ENCODE data around the gene TTC38. TPM values are rescaled to one million over a fixed set of nuclear protein-coding genes. Genes with fewer than 3 reads are reported as not detected.

The TTC38 gene
- total and polyA plus RNA-seq, 8 donors: 26.8 to 36.0 (median 33.5) TPM

- intact Hi-C loops (cut with DNase I): no loop called here
- TF ChIP-seq, protein P1, sequence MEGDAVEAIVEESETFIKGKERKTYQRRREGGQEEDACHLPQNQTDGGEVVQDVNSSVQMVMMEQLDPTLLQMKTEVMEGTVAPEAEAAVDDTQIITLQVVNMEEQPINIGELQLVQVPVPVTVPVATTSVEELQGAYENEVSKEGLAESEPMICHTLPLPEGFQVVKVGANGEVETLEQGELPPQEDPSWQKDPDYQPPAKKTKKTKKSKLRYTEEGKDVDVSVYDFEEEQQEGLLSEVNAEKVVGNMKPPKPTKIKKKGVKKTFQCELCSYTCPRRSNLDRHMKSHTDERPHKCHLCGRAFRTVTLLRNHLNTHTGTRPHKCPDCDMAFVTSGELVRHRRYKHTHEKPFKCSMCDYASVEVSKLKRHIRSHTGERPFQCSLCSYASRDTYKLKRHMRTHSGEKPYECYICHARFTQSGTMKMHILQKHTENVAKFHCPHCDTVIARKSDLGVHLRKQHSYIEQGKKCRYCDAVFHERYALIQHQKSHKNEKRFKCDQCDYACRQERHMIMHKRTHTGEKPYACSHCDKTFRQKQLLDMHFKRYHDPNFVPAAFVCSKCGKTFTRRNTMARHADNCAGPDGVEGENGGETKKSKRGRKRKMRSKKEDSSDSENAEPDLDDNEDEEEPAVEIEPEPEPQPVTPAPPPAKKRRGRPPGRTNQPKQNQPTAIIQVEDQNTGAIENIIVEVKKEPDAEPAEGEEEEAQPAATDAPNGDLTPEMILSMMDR (IDR thresholded peaks at IDR 0.05): no peak
- Histone ChIP-seq H3K4me1 (no peaks in the 10 kb centered on the region), H3K4me3 (no peak overlapping the region), H3K36me3 (peaks cover 0 to 42% of the 10 kb centered on the region in 2 donors), H3K27me3 (no peaks in the 10 kb centered on the region), H3K27ac (no peak overlapping the region), H3K9me3 (no peaks in the 10 kb centered on the region)
- DNase-seq (no peak), ATAC-seq (no peak)
Observed at GRCh38 chr22:46320716-46321386, 53.0 kb downstream of the TTC38 start.

GRCh38 chr22:46322711-46323110 is 54.9 kb downstream of the TTC38 start:
- TF ChIP-seq, protein P1 (IDR thresholded peaks at IDR 0.05): no peak
- no peaks in the 10 kb centered on the region for H3K9me3 ChIP-seq
- DNase-seq: no peak
- intact Hi-C loops (cut with DNase I): no loop called here
- H3K4me3 ChIP-seq: no peak overlapping the region
- H3K4me1 ChIP-seq: no peaks in the 10 kb centered on the region
- H3K27me3 ChIP-seq: no peaks in the 10 kb centered on the region
- no peak for ATAC-seq
- H3K36me3 ChIP-seq: peaks cover 0 to 41% of the 10 kb centered on the region in 2 donors
- no peak overlapping the region for H3K27ac ChIP-seq

DNA sequence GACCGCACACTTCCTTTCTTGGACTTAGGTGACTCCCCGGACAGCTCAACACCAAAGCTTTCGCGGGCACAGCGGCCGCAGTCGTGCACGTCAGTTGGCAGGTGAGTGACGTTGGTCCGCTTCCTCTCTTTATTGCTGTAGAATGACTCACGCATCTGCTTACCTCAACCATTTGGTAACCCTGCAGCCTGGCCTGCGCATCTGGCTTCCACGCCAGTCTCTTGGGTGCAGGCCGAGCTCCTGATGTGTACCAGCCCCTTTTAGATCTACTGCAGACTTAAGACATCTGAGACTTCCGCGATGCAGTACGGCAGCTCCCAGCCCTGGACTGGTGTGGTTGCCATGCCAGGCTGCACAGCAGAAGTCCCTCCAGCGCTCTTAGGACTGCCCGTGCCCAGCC is 55.4 kb downstream of the TTC38 start:
- ATAC-seq: no peak
- intact Hi-C loops (cut with DNase I): no loop called here
- H3K4me3 ChIP-seq: no peak overlapping the region

DNA sequence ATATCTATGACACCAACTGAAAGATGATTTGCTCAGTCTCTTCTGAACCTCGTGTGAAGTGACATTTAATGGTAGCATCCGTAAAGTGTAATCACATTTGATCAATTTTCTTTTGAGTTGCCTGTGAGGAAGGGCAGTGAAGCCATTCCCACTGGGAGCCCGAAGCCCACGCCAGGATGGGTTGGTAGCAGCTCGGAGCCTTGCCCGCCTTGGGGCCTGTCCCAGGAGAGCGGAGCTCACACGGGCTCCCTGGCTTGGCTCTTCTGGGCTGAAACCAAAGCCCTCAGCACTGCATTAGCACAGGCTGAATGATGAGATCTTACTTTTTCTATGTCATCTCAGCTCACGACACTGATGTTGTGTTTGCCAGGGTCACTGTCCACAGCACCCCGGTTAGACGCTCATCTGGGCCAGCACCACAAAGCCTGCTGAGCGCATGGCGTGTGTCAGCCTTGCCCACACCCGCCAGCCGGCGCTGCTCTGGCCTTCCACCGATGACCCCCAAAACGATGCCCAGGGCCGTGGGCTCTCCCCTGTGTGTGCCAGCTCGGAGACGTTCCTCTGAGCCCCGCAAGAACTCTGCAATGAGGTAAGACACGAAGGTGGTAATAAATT is 58.4 kb downstream of the TTC38 start:
- Histone ChIP-seq H3K9me3 (no peaks in the 10 kb centered on the region), H3K4me1 (no peaks in the 10 kb centered on the region), H3K27me3 (no peaks in the 10 kb centered on the region), H3K4me3 (no peak overlapping the region), H3K36me3 (peaks cover 0 to 37% of the 10 kb centered on the region in 2 donors), H3K27ac (no peak overlapping the region)
- TF ChIP-seq, protein P1 (IDR thresholded peaks at IDR 0.05): no peak
- peak in 1 of 4 donors; percentile 47 for DNase-seq
- no peak for ATAC-seq
- intact Hi-C loops (cut with DNase I): no loop called here

More for the DNA sequence above, 55.4 kb downstream of the TTC38 start:
- H3K4me1 ChIP-seq: no peaks in the 10 kb centered on the region
- DNase-seq: no peak
- no peak overlapping the region for H3K27ac ChIP-seq
- H3K9me3 ChIP-seq: no peaks in the 10 kb centered on the region
- H3K36me3 ChIP-seq: peaks cover 0 to 38% of the 10 kb centered on the region in 2 donors
- no peaks in the 10 kb centered on the region for H3K27me3 ChIP-seq
- TF ChIP-seq, protein P1 (IDR thresholded peaks at IDR 0.05): no peak

DNA sequence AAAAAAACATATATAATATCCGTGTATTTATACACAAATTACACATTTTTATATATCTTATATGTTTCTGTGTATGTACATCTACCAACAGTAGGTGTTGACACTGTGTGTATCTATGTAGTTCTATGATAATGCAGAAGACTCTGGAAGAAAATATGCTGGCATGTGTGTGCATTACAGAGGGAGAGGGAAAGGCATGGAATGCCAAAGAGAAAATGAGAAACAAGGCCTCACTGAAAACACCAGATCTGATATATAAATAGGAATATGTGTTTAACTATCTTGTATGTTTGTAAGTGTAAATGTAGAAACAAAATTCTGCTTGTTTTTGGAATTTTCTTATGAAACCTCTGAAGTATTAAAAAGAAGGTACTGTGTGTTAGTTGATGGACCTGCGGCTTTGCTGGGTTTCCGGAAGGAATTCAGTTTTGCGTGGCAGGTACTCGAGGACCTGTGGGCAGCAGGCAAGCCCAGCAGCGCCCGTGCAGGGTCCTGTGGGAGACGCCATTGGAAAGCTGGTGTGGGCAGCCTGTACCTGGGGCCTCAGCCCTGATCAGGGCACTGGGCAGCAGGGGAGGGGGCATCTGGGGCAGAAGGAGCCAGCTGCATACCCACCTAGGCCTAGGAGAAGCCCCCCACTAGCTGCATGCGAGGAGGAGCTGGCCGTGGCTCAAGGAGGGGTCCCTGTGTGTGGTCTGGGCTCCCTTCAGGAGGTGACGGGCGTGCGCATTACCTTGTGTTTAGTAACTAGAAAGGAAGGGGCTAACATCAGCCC is 60.1 kb downstream of the TTC38 start:
- H3K4me3 ChIP-seq: no peak overlapping the region
- intact Hi-C loops (cut with DNase I): no loop called here
- H3K9me3 ChIP-seq: no peaks in the 10 kb centered on the region
- H3K27me3 ChIP-seq: no peaks in the 10 kb centered on the region
- peak in 1 of 4 donors; percentile 46 for DNase-seq
- peaks cover 0 to 45% of the 10 kb centered on the region in 2 donors for H3K36me3 ChIP-seq
- no peak overlapping the region for H3K27ac ChIP-seq
- H3K4me1 ChIP-seq: no peaks in the 10 kb centered on the region
- TF ChIP-seq, protein P1 (IDR thresholded peaks at IDR 0.05): no peak
- ATAC-seq: no peak

Measured in left lung (tissue), 10 donors.